ENCODE results near the gene AOC2.
"Not testable (repeated sequence)": the region's sequence is repeated elsewhere in the genome, so short reads cannot be mapped to it uniquely, and the experiment has no call there.

GRCh38 chr17:42856516-42856915, 12.1 kb downstream of the AOC2 start:
- not testable (repeated sequence) for TF ChIP-seq CTCF (IDR thresholded peaks at IDR 0.05; ENCODE audit: low read depth, low read length); EZH2phosphoT487 (IDR thresholded peaks at IDR 0.05; ENCODE audit: low read depth)
